GM12878 (cell line): Measurements from ENCODE around the gene SNF8. TPM values are rescaled to one million over a fixed set of nuclear protein-coding genes. Genes with fewer than 3 reads are reported as not detected.

ENCODE experiments used
- ATAC-seq: fragments of 200-7000 bp; cut with Tn5 transposase; 3 replicates; pipeline ENCODE4 v1.9.1; 2020; ENCODE audit warnings: mild to moderate bottlenecking, moderate library complexity
- BruUV-seq: library from RNA; stranded (reverse); fragments of 400-500 nt; replicated peaks from 2 replicates; lab custom pipeline; 2021; lab: Mats Ljungman, UMichigan
- CTCF ChIA-PET: fragments of 300-600 bp; sonication (Branson Sonifier 250); formaldehyde crosslinking; extraction: SDS; loops from one replicate; lab custom pipeline; 2021; ENCODE audit warnings: inconsistent platforms; lab: Yijun Ruan, JAX
- POLR2A ChIA-PET: fragments of 350-600 bp; formaldehyde crosslinking; extraction: SDS; loops from one replicate; lab custom pipeline; 2021; ENCODE audit warnings: inconsistent platforms; lab: Charles Lee
- RAD21 ChIA-PET: fragments of 300-600 bp; sonication (Branson Sonifier 250); formaldehyde crosslinking; loops from one replicate; lab custom pipeline; 2023; ENCODE audit warnings: antibody characterized with exemption; ENCODE audit not compliant: unreplicated experiment; lab: Charles Lee
- SMC1A ChIA-PET: fragments of 300-600 bp; sonication (Branson Sonifier 250); formaldehyde crosslinking; loops from one replicate; lab custom pipeline; 2023; ENCODE audit not compliant: unreplicated experiment, uncharacterized antibody; lab: Charles Lee
- DNase-seq: peaks from one replicate; pipeline ENCODE4 v3.0.0-alpha.2; 2011; ENCODE audit warnings: low read depth, low spot score
- FAIRE-seq: peaks from 3 replicates; lab custom pipeline; 2011; peaks lifted over from hg19 to GRCh38; lab: Jason Lieb, UNC
- H2AFZ ChIP-seq: 2 replicates; pipeline ENCODE4 v1.6.0; 2011; ENCODE audit warnings: low read depth, low read length, control low read depth; ENCODE audit not compliant: control insufficient read depth
- H3K27ac ChIP-seq: 2 replicates; pipeline ENCODE4 v1.5.1; 2011; ENCODE audit warnings: control low read depth; ENCODE audit not compliant: control insufficient read depth, insufficient read depth
- H3K27me3 ChIP-seq, 2 experiments: replicated peaks in 1 of 2; 2 replicates each; pipeline versions ENCODE4 v1.6.0 to v1.6.1; 2011; ENCODE audit warnings: low read length in 1 of 2; ENCODE audit not compliant: control insufficient read depth in 2 of 2, insufficient read depth in 2 of 2
- H3K36me3 ChIP-seq, 2 experiments: 2 replicates each; pipeline ENCODE4 v1.5.1; 2011; ENCODE audit warnings: low read length in 1 of 2; ENCODE audit not compliant: control insufficient read depth in 2 of 2, insufficient read depth in 2 of 2
- H3K4me1 ChIP-seq: 2 replicates; pipeline ENCODE4 v1.6.1; 2011; ENCODE audit warnings: mild to moderate bottlenecking, low read length, moderate library complexity, mixed read lengths; ENCODE audit not compliant: control insufficient read depth, insufficient read depth
- H3K4me2 ChIP-seq: 2 replicates; pipeline ENCODE4 v1.6.0; 2011; ENCODE audit warnings: control low read depth; ENCODE audit not compliant: control insufficient read depth, insufficient read depth
- H3K4me3 ChIP-seq: fragments of 200-600 bp; sonication (generic); 2 replicates; pipeline ENCODE4 v1.5.1; 2016
- H3K79me2 ChIP-seq: 2 replicates; pipeline ENCODE4 v1.6.0; 2011; ENCODE audit warnings: low read length; ENCODE audit not compliant: control insufficient read depth, insufficient read depth
- H3K9ac ChIP-seq: 2 replicates; pipeline ENCODE4 v1.8.0; 2011; ENCODE audit warnings: low read length, control low read depth, mixed read lengths; ENCODE audit not compliant: control insufficient read depth, insufficient read depth
- H3K9me3 ChIP-seq: replicated peaks from 3 replicates; pipeline ENCODE4 v1.5.1; 2011; ENCODE audit warnings: mild to moderate bottlenecking, low read length; ENCODE audit not compliant: control insufficient read depth, insufficient read depth
- H4K20me1 ChIP-seq: 2 replicates; pipeline ENCODE4 v1.6.0; 2011; ENCODE audit not compliant: control insufficient read depth, insufficient read depth
- FOXM1 ChIP-seq: IDR thresholded peaks from 2 replicates; pipeline ENCODE4 v1.6.1; 2012; ENCODE audit warnings: low read depth, mild to moderate bottlenecking, inconsistent platforms, low read length, moderate library complexity
- HDAC2 ChIP-seq: fragments of 200-600 bp; sonication (generic); IDR thresholded peaks from 2 replicates; pipeline ENCODE4 v1.6.1; 2017
- HDGF ChIP-seq: fragments of 450-650 bp; IDR thresholded peaks from 2 replicates; pipeline ENCODE4 v1.6.1; 2016; ENCODE audit warnings: antibody characterized with exemption
- JUNB ChIP-seq: IDR thresholded peaks from 2 replicates; pipeline ENCODE4 v1.6.1; 2016; ENCODE audit warnings: antibody characterized with exemption, mild to moderate bottlenecking
- YY1 ChIP-seq: IDR thresholded peaks from 2 replicates; pipeline ENCODE4 v1.6.1; 2011; ENCODE audit warnings: low read depth, mild to moderate bottlenecking, low read length
- ZBED1 ChIP-seq: IDR thresholded peaks from 2 replicates; pipeline ENCODE4 v1.6.1; 2016; ENCODE audit warnings: borderline replicate concordance
- ZNF24 ChIP-seq: fragments of 450-650 bp; IDR thresholded peaks from 2 replicates; pipeline ENCODE4 v1.6.1; 2017; ENCODE audit warnings: antibody characterized with exemption, mild to moderate bottlenecking
- WGBS: methylation state at CpG from one replicate; pipeline ENCODE4 v1.1.6; 2016; ENCODE audit warnings: low lambda C conversion rate; ENCODE audit not compliant: insufficient replicate concordance, insufficient coverage; ENCODE audit errors: missing lambda C conversion rate; 5-methylcytosine and 5-hydroxymethylcytosine counted together
- in situ Hi-C: fragments of 300-500 bp; cut with MboI; formaldehyde crosslinking; loops from 9 replicates; pipeline ENCODE4 v1.14.3; 2018; ENCODE audit warnings: mixed read lengths
- intact Hi-C: fragments of 100-400 bp; cut with micrococcal nuclease; formaldehyde crosslinking; loops from one replicate; pipeline ENCODE4 v1.14.2; 2022; ENCODE audit not compliant: unreplicated experiment
- polyA plus RNA-seq, 11 experiments: library from polyadenylated mRNA; depleted of rRNA in 4 of 11; unstranded in 6 of 11; stranded (reverse) in 5 of 11; fragments of >200 nt; fragmentation: Nextera tagmentation in 4 of 11; fragmentation: Illumina TruSeq in 1 of 11; extraction: Ambion mirVana in 4 of 11; extraction: Trizol in 1 of 11; gene quantifications; 1 replicate in 1 of 11; 2 replicates in 10 of 11; pipeline versions ENCODE4 v1.2.1 to v1.2.3, GENCODE V29; 2011 to 2016; ENCODE audit warnings: inconsistent platforms in 2 of 11, missing spikeins in 2 of 11, low read depth in 1 of 11
- total RNA-seq, 4 experiments: library from RNA; depleted of rRNA in 3 of 4; stranded (reverse); fragments of >200 nt in 3 of 4; fragmentation: Illumina TruSeq in 1 of 4; extraction: Trizol in 1 of 4; gene quantifications; 2 replicates each; pipeline versions ENCODE4 v1.2.1 to v1.2.3, GENCODE V29; 2013 to 2021
- TF ChIP-seq, protein P1 (sequence below): fragments of 450-650 bp; IDR thresholded peaks from 2 replicates; pipeline ENCODE4 v1.6.1; 2017; ENCODE audit warnings: antibody characterized with exemption, mild to moderate bottlenecking, moderate library complexity
- TF ChIP-seq, protein P2 (sequence below): fragments of 450-650 bp; IDR thresholded peaks from 2 replicates; pipeline ENCODE4 v1.6.1; 2017; ENCODE audit warnings: low read depth, mild to moderate bottlenecking, moderate library complexity
- TF ChIP-seq, protein P3 (sequence below): fragments of 150-350 bp; IDR thresholded peaks from 2 replicates; pipeline ENCODE4 v1.6.1; 2014; ENCODE audit warnings: mild to moderate bottlenecking, low read depth, low read length
- TF ChIP-seq, protein P4 (sequence below): IDR thresholded peaks from 2 replicates; pipeline ENCODE4 v1.6.1; 2011; ENCODE audit warnings: borderline replicate concordance, low read depth, mild to moderate bottlenecking, moderate library complexity, low read length; ENCODE audit not compliant: insufficient read depth, poor library complexity, severe bottlenecking

The SNF8 gene
- total and polyA plus RNA-seq, 10 of the 15 experiments (the other 5 are each of a cell fraction or from before 2014, with no cell fraction given): 6.1 to 228 (median 95.6) TPM

DNA sequence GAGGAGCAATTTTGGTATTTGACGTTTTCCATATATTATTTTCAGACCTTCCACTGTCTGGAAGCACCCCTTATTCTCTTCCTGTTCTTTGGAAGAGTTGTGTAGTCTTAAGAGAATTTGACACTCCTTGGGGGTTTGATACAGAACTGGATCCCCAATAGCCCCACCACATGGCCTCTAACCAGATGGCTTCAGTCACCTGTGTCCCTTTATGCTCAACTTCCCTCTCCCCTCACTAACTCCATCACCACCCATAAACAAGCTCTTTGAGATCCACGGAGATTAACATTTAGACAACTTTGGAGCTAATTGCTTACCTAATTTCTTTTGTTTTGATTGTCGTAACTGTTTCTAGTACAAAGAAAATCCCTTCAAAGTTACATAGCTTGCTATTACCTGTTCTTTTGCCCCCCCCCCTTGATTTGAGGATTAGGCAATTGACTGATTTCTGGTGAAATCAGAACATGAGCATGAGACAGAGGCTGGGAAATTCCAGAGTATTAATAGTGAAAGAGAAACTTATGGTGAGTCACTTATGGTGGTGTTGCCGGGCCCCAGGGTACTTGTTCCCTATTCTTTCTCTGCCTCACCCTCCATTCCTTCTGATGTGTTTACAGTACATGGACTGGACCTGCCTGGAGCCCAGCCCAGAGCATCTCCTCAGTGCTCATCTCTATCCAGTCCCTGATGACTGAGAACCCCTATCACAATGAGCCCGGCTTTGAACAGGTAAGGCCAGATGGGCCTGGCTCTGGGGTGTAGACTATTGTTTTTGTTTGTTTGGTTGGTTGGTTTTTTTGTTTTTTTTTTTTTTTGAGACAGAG, 29.0 kb downstream of the SNF8 start:
- peaks cover 3 to 41% of the 10 kb centered on the region in 2 experiments for H3K36me3 ChIP-seq
- intact Hi-C loops: loop anchor here (2.0 to 5.0 kb wide), 2 partner anchors 29 to 302 kb away; partner anchors contain the start of gene SNF8
- TF ChIP-seq JUNB: peak; percentile 97
- TF ChIP-seq YY1: peak; percentile 42; the same call in 1 of the 2 replicates
- TF ChIP-seq, protein P1, sequence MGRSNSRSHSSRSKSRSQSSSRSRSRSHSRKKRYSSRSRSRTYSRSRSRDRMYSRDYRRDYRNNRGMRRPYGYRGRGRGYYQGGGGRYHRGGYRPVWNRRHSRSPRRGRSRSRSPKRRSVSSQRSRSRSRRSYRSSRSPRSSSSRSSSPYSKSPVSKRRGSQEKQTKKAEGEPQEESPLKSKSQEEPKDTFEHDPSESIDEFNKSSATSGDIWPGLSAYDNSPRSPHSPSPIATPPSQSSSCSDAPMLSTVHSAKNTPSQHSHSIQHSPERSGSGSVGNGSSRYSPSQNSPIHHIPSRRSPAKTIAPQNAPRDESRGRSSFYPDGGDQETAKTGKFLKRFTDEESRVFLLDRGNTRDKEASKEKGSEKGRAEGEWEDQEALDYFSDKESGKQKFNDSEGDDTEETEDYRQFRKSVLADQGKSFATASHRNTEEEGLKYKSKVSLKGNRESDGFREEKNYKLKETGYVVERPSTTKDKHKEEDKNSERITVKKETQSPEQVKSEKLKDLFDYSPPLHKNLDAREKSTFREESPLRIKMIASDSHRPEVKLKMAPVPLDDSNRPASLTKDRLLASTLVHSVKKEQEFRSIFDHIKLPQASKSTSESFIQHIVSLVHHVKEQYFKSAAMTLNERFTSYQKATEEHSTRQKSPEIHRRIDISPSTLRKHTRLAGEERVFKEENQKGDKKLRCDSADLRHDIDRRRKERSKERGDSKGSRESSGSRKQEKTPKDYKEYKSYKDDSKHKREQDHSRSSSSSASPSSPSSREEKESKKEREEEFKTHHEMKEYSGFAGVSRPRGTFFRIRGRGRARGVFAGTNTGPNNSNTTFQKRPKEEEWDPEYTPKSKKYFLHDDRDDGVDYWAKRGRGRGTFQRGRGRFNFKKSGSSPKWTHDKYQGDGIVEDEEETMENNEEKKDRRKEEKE: no peak
- TF ChIP-seq HDGF: peak; percentile 70; the same call in 1 of the 2 replicates
- peak; percentile 90 for TF ChIP-seq FOXM1
- TF ChIP-seq, protein P2, sequence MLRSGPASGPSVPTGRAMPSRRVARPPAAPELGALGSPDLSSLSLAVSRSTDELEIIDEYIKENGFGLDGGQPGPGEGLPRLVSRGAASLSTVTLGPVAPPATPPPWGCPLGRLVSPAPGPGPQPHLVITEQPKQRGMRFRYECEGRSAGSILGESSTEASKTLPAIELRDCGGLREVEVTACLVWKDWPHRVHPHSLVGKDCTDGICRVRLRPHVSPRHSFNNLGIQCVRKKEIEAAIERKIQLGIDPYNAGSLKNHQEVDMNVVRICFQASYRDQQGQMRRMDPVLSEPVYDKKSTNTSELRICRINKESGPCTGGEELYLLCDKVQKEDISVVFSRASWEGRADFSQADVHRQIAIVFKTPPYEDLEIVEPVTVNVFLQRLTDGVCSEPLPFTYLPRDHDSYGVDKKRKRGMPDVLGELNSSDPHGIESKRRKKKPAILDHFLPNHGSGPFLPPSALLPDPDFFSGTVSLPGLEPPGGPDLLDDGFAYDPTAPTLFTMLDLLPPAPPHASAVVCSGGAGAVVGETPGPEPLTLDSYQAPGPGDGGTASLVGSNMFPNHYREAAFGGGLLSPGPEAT: peak; percentile 96
- TF ChIP-seq, protein P3, sequence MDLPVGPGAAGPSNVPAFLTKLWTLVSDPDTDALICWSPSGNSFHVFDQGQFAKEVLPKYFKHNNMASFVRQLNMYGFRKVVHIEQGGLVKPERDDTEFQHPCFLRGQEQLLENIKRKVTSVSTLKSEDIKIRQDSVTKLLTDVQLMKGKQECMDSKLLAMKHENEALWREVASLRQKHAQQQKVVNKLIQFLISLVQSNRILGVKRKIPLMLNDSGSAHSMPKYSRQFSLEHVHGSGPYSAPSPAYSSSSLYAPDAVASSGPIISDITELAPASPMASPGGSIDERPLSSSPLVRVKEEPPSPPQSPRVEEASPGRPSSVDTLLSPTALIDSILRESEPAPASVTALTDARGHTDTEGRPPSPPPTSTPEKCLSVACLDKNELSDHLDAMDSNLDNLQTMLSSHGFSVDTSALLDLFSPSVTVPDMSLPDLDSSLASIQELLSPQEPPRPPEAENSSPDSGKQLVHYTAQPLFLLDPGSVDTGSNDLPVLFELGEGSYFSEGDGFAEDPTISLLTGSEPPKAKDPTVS: no peak
- TF ChIP-seq, protein P4, sequence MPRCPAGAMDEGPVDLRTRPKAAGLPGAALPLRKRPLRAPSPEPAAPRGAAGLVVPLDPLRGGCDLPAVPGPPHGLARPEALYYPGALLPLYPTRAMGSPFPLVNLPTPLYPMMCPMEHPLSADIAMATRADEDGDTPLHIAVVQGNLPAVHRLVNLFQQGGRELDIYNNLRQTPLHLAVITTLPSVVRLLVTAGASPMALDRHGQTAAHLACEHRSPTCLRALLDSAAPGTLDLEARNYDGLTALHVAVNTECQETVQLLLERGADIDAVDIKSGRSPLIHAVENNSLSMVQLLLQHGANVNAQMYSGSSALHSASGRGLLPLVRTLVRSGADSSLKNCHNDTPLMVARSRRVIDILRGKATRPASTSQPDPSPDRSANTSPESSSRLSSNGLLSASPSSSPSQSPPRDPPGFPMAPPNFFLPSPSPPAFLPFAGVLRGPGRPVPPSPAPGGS: peak; percentile 72
- TF ChIP-seq ZNF24: no peak
- no peak for TF ChIP-seq ZBED1
- TF ChIP-seq HDAC2: no peak

More for the DNA sequence above, 29.0 kb downstream of the SNF8 start:
- no peaks in the 10 kb centered on the region for H3K27me3 ChIP-seq
- under 1% methylated on average over 5 of the region's 5 CpGs for WGBS
- in situ Hi-C loops: no loop called here
- no TSS peak for BruUV-seq
- ATAC-seq (peak; percentile 86), DNase-seq (peak; percentile 74), FAIRE-seq (peak; percentile 23)
- peak overlapping the region; percentile 93 for H3K4me2 ChIP-seq
- no peaks in the 10 kb centered on the region for H3K9me3 ChIP-seq
- CTCF ChIA-PET: interaction anchor here (0.5 to 1.7 kb wide), 12 partner anchors 10 to 1823 kb away, joined by 3 to 12 read pairs (median 3); no protein-coding TSS in a partner anchor
- POLR2A ChIA-PET: interaction anchor here (0.6 to 3.0 kb wide), 16 partner anchors 14 to 1848 kb away, joined by 3 to 11 read pairs (median 4); partner anchors contain the start of genes ATP5MC1 and SNF8
- H3K79me2 ChIP-seq: peaks cover 65% of the 10 kb centered on the region
- peak overlapping the region; percentile 21; the same call in 1 of the 2 replicates for H2AFZ ChIP-seq
- H3K4me1 ChIP-seq: peaks cover 33% of the 10 kb centered on the region
- RAD21 ChIA-PET: interaction anchor here (0.6 to 2.3 kb wide), 10 partner anchors 16 to 299 kb away, joined by 3 to 22 read pairs (median 4); partner anchors contain the start of gene ATP5MC1
- SMC1A ChIA-PET: interaction anchor here (0.8 to 2.9 kb wide), 13 partner anchors 10 to 117 kb away, joined by 3 to 16 read pairs (median 4); partner anchors contain the start of genes ATP5MC1 and SNF8
- peak overlapping the region; percentile 69 for H3K9ac ChIP-seq
- peak overlapping the region; percentile 93 for H3K27ac ChIP-seq
- H3K4me3 ChIP-seq: peak overlapping the region; percentile 43
- no peaks in the 10 kb centered on the region for H4K20me1 ChIP-seq
